ENCODE results near the gene ZFR.
"Not testable (repeated sequence)": the region's sequence is repeated elsewhere in the genome, so short reads cannot be mapped to it uniquely, and the experiment has no call there.

The ZFR gene

GRCh38 chr5:32358611-32359010, 85.9 kb downstream of the ZFR start:
- DNase-seq (ENCODE audit: low read depth) = no peak

- DNase-seq (ENCODE audit: low read depth) = peak; percentile 51
Observed at GRCh38 chr5:32357658-32358057, 86.9 kb downstream of the ZFR start.

- DNase-seq (ENCODE audit: low read depth) = peak; percentile 79
Observed at GRCh38 chr5:32355686-32356085, 88.9 kb downstream of the ZFR start.

GRCh38 chr5:32353420-32353819, 91.1 kb downstream of the ZFR start:
- no peak for DNase-seq (ENCODE audit: low read depth)

- DNase-seq (ENCODE audit: low read depth) = no peak
Observed at GRCh38 chr5:32352685-32353084, 91.9 kb downstream of the ZFR start.

GRCh38 chr5:32346869-32347268, 97.7 kb downstream of the ZFR start:
- DNase-seq (ENCODE audit: low read depth) = no peak

GRCh38 chr5:32343058-32343672, 101.4 kb downstream of the ZFR start:
- DNase-seq (ENCODE audit: low read depth) = no peak

GRCh38 chr5:32342656-32343055, 101.9 kb downstream of the ZFR start:
- DNase-seq (ENCODE audit: low read depth) = no peak

GRCh38 chr5:32339878-32340277, 104.7 kb downstream of the ZFR start:
- peak; percentile 27 for DNase-seq (ENCODE audit: low read depth)

- peak; percentile 28 for DNase-seq (ENCODE audit: low read depth)
Observed at GRCh38 chr5:32339198-32339597, 105.3 kb downstream of the ZFR start.

GRCh38 chr5:32332966-32333365, 111.6 kb downstream of the ZFR start:
- DNase-seq (ENCODE audit: low read depth) = no peak

- no peak for DNase-seq (ENCODE audit: low read depth)
Observed at GRCh38 chr5:32332361-32332760, 112.2 kb downstream of the ZFR start.

- no peak for DNase-seq (ENCODE audit: low read depth)
Observed at GRCh38 chr5:32331935-32332274, 112.6 kb downstream of the ZFR start.

GRCh38 chr5:32331217-32331934, 113.2 kb downstream of the ZFR start:
- no peak for DNase-seq (ENCODE audit: low read depth)

GRCh38 chr5:32330126-32330971, 114.2 kb downstream of the ZFR start:
- DNase-seq (ENCODE audit: low read depth) = no peak

GRCh38 chr5:32329395-32329834, 115.1 kb downstream of the ZFR start:
- DNase-seq (ENCODE audit: low read depth) = peak; percentile 57

GRCh38 chr5:32326216-32326772, 118.2 kb downstream of the ZFR start:
- peak; percentile 87 for DNase-seq (ENCODE audit: low read depth)

GRCh38 chr5:32325616-32326015, 118.9 kb downstream of the ZFR start:
- no peak for DNase-seq (ENCODE audit: low read depth)

- peak; percentile 62 for DNase-seq (ENCODE audit: low read depth)
Observed at GRCh38 chr5:32325062-32325461, 119.5 kb downstream of the ZFR start.

GRCh38 chr5:32323741-32324140, 120.8 kb downstream of the ZFR start:
- no peak for DNase-seq (ENCODE audit: low read depth)

- DNase-seq (ENCODE audit: low read depth) = no peak
Observed at GRCh38 chr5:32322882-32323281, 121.7 kb downstream of the ZFR start.

- not testable (repeated sequence) for DNase-seq (ENCODE audit: low read depth)
Observed at GRCh38 chr5:32321787-32322186, 122.8 kb downstream of the ZFR start.

- no peak for DNase-seq (ENCODE audit: low read depth)
Observed at GRCh38 chr5:32320576-32320975, 124.0 kb downstream of the ZFR start.

All from amniotic epithelial cell (primary cell).